Breast epithelium (tissue), 3 donors: Measurements from ENCODE around the gene AGAP1.

Experiments used
- POLR2A ChIP-seq: fragments of 450-650 bp; IDR thresholded peaks from one replicate; pipeline ENCODE4 v1.6.1; 2016; ENCODE audit warnings: antibody characterized with exemption, mild to moderate bottlenecking, moderate library complexity
- POLR2AphosphoS5 ChIP-seq, 3 donors: sonication (generic); formaldehyde crosslinking; IDR thresholded peaks; one replicate each; pipeline ENCODE4 v1.6.1; 2017; ENCODE audit warnings: antibody characterized with exemption in 3 of 3
- TF ChIP-seq, protein P1 (sequence below), 3 donors: fragments of 450-650 bp; IDR thresholded peaks; one replicate each; pipeline ENCODE4 v1.5.1; 2016 to 2017; ENCODE audit warnings: antibody characterized with exemption in 3 of 3, mild to moderate bottlenecking in 3 of 3, moderate library complexity in 3 of 3

DNA sequence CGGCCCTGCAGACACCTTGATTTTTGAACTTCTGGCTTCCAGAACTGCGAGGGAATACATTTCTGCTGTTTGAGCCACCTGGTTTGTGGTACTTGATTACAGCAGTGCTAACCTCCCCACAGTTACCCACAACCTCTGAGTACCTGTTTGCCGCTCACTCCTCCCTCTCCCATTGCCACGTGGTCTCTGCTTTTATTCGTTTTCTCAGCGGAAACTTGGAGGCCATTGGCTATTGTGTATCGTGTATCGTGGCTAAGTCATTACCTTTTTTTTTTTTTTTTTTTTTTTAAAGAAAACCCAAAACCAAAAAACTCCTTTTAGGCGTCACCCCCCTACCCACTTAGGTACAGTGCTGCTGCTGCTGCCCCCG is 90.8 kb downstream of the AGAP1 start:
- TF ChIP-seq, protein P1, sequence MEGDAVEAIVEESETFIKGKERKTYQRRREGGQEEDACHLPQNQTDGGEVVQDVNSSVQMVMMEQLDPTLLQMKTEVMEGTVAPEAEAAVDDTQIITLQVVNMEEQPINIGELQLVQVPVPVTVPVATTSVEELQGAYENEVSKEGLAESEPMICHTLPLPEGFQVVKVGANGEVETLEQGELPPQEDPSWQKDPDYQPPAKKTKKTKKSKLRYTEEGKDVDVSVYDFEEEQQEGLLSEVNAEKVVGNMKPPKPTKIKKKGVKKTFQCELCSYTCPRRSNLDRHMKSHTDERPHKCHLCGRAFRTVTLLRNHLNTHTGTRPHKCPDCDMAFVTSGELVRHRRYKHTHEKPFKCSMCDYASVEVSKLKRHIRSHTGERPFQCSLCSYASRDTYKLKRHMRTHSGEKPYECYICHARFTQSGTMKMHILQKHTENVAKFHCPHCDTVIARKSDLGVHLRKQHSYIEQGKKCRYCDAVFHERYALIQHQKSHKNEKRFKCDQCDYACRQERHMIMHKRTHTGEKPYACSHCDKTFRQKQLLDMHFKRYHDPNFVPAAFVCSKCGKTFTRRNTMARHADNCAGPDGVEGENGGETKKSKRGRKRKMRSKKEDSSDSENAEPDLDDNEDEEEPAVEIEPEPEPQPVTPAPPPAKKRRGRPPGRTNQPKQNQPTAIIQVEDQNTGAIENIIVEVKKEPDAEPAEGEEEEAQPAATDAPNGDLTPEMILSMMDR (IDR thresholded peaks at IDR 0.05), result no peak
- TF ChIP-seq POLR2AphosphoS5 (IDR thresholded peaks at IDR 0.05), result no peak
- no peak for TF ChIP-seq POLR2A
